HEK293 (cell line): ENCODE measurements around the gene MTIF2.

ENCODE experiments used
- FEZF1 ChIP-seq: fragments of 450-650 bp; formaldehyde crosslinking; IDR thresholded peaks from 2 replicates; pipeline ENCODE4 v1.5.1; 2016; ENCODE audit warnings: missing biosample characterization, missing genetic modification characterization
- HOXD13 ChIP-seq: sonication (generic); formaldehyde crosslinking; IDR thresholded peaks from 2 replicates; pipeline ENCODE4 v1.8.0; 2022; ENCODE audit warnings: missing genetic modification reagents, borderline replicate concordance
- IKZF3 ChIP-seq: fragments of 450-650 bp; IDR thresholded peaks from 2 replicates; pipeline ENCODE4 v1.5.0; 2018; ENCODE audit warnings: missing biosample characterization, mild to moderate bottlenecking, missing genetic modification characterization, moderate library complexity
- INSM2 ChIP-seq: fragments of 450-650 bp; formaldehyde crosslinking; IDR thresholded peaks from 2 replicates; pipeline ENCODE4 v1.5.1; 2016; ENCODE audit warnings: missing biosample characterization, missing genetic modification characterization
- KLF9 ChIP-seq: fragments of 450-650 bp; formaldehyde crosslinking; IDR thresholded peaks from 2 replicates; pipeline ENCODE4 v1.5.1; 2016; ENCODE audit warnings: missing biosample characterization, missing genetic modification characterization, low read depth
- TCF7L2 ChIP-seq: IDR thresholded peaks from 2 replicates; pipeline ENCODE4 v1.6.1; 2011; ENCODE audit warnings: low read depth, mild to moderate bottlenecking, inconsistent platforms, low read length, moderate library complexity, borderline replicate concordance
- TRIM28 ChIP-seq: IDR thresholded peaks from 2 replicates; pipeline ENCODE4 v1.6.1; 2011; ENCODE audit warnings: low read length, control low read depth, borderline replicate concordance
- WT1 ChIP-seq: fragments of 450-650 bp; formaldehyde crosslinking; IDR thresholded peaks from 2 replicates; pipeline ENCODE4 v1.5.1; 2016; ENCODE audit warnings: missing biosample characterization, missing genetic modification characterization
- ZBTB8A ChIP-seq: fragments of 450-650 bp; formaldehyde crosslinking; IDR thresholded peaks from 2 replicates; pipeline ENCODE4 v1.5.1; 2016; ENCODE audit warnings: missing biosample characterization, missing genetic modification characterization
- ZFP3 ChIP-seq: fragments of 450-650 bp; formaldehyde crosslinking; IDR thresholded peaks from 2 replicates; pipeline ENCODE4 v1.5.1; 2016; ENCODE audit warnings: low read depth, missing biosample characterization, missing genetic modification characterization
- ZFP69B ChIP-seq: fragments of 450-650 bp; formaldehyde crosslinking; IDR thresholded peaks from 2 replicates; pipeline ENCODE4 v1.5.1; 2016; ENCODE audit warnings: missing biosample characterization, missing genetic modification characterization
- ZIC2 ChIP-seq: fragments of 450-650 bp; formaldehyde crosslinking; IDR thresholded peaks from 2 replicates; pipeline ENCODE4 v1.5.1; 2016; ENCODE audit warnings: missing biosample characterization, missing genetic modification characterization
- ZNF16 ChIP-seq: fragments of 450-650 bp; formaldehyde crosslinking; IDR thresholded peaks from 2 replicates; pipeline ENCODE4 v1.5.1; 2016; ENCODE audit warnings: low read depth, missing biosample characterization, missing genetic modification characterization
- ZNF248 ChIP-seq: fragments of 450-650 bp; formaldehyde crosslinking; IDR thresholded peaks from 2 replicates; pipeline ENCODE4 v1.5.1; 2017; ENCODE audit warnings: missing biosample characterization, missing genetic modification characterization
- ZNF280C ChIP-seq: fragments of 450-650 bp; formaldehyde crosslinking; IDR thresholded peaks from 2 replicates; pipeline ENCODE4 v1.5.1; 2016; ENCODE audit warnings: missing biosample characterization, missing genetic modification characterization
- ZNF324 ChIP-seq: fragments of 450-650 bp; formaldehyde crosslinking; IDR thresholded peaks from 2 replicates; pipeline ENCODE4 v1.5.1; 2016; ENCODE audit warnings: missing biosample characterization, missing genetic modification characterization
- ZNF341 ChIP-seq: fragments of 450-650 bp; formaldehyde crosslinking; IDR thresholded peaks from 2 replicates; pipeline ENCODE4; 2016; ENCODE audit warnings: low read depth, missing biosample characterization, missing genetic modification characterization
- ZNF354C ChIP-seq: fragments of 450-650 bp; formaldehyde crosslinking; IDR thresholded peaks from 2 replicates; pipeline ENCODE4 v1.5.1; 2016; ENCODE audit warnings: missing biosample characterization, missing genetic modification characterization, low read depth, borderline replicate concordance
- ZNF362 ChIP-seq: fragments of 450-650 bp; formaldehyde crosslinking; IDR thresholded peaks from 2 replicates; pipeline ENCODE4 v1.5.1; 2016; ENCODE audit warnings: missing biosample characterization, missing genetic modification characterization
- ZNF488 ChIP-seq: fragments of 450-650 bp; formaldehyde crosslinking; IDR thresholded peaks from 2 replicates; pipeline ENCODE4 v1.5.1; 2016; ENCODE audit warnings: missing biosample characterization, missing genetic modification characterization
- ZNF501 ChIP-seq: fragments of 450-650 bp; formaldehyde crosslinking; IDR thresholded peaks from 2 replicates; pipeline ENCODE4 v1.5.1; 2016; ENCODE audit warnings: missing biosample characterization, missing genetic modification characterization
- ZNF548 ChIP-seq: fragments of 450-650 bp; formaldehyde crosslinking; IDR thresholded peaks from 2 replicates; pipeline ENCODE4 v1.5.1; 2016; ENCODE audit warnings: missing biosample characterization, missing genetic modification characterization
- ZNF580 ChIP-seq: fragments of 450-650 bp; formaldehyde crosslinking; IDR thresholded peaks from 2 replicates; pipeline ENCODE4 v1.5.1; 2016; ENCODE audit warnings: missing biosample characterization, missing genetic modification characterization
- ZNF654 ChIP-seq: fragments of 450-650 bp; formaldehyde crosslinking; IDR thresholded peaks from 2 replicates; pipeline ENCODE4 v1.5.1; 2016; ENCODE audit warnings: low read depth, missing biosample characterization, missing genetic modification characterization
- ZSCAN16 ChIP-seq: fragments of 450-650 bp; formaldehyde crosslinking; IDR thresholded peaks from 2 replicates; pipeline ENCODE4 v1.5.1; 2016; ENCODE audit warnings: missing biosample characterization, missing genetic modification characterization
- ZSCAN4 ChIP-seq: fragments of 450-650 bp; formaldehyde crosslinking; IDR thresholded peaks from 2 replicates; pipeline ENCODE4 v1.5.1; 2017; ENCODE audit warnings: missing biosample characterization, missing genetic modification characterization
- ZXDB ChIP-seq: fragments of 450-650 bp; formaldehyde crosslinking; IDR thresholded peaks from 2 replicates; pipeline ENCODE4 v1.5.1; 2016; ENCODE audit warnings: missing biosample characterization, missing genetic modification characterization

MTIF2 gene

GRCh38 chr2:55232084-55232862 is 36.8 kb downstream of the MTIF2 start, which contains the start of the genes CLHC1 and RPS27A (continued):
- no peak for TF ChIP-seq ZNF248 (tag by site-specific recombination)
- TF ChIP-seq WT1 = no peak
- TF ChIP-seq ZNF354C (tag by site-specific recombination) = no peak
- TF ChIP-seq IKZF3 (tag by site-specific recombination) = peak; percentile 83
- 0 out of 2 replicates have a peak, but pooled peaks have one; percentile 38 for TF ChIP-seq ZNF501 (tag by site-specific recombination)
- TF ChIP-seq ZNF580 = peak; percentile 98
- no peak for TF ChIP-seq TCF7L2
- peak; percentile 53; the same call in 1 of the 2 replicates for TF ChIP-seq ZNF324 (tag by site-specific recombination)
- TF ChIP-seq HOXD13 = no peak
- 0 out of 2 replicates have a peak, but pooled peaks have one; percentile 13 for TF ChIP-seq KLF9 (tag by site-specific recombination)
- TF ChIP-seq ZFP3 (tag by site-specific recombination) = no peak
- no peak for TF ChIP-seq INSM2 (tag by site-specific recombination)
- no peak for TF ChIP-seq ZNF362 (tag by site-specific recombination)
- 0 out of 2 replicates have a peak, but pooled peaks have one; percentile 40 for TF ChIP-seq TRIM28
- TF ChIP-seq ZNF488 (tag by site-specific recombination) = no peak
- no peak for TF ChIP-seq FEZF1 (tag by site-specific recombination)
- no peak for TF ChIP-seq ZNF16 (tag by site-specific recombination)
- no peak for TF ChIP-seq ZSCAN4 (tag by site-specific recombination)
- TF ChIP-seq ZSCAN16 (tag by site-specific recombination) = no peak
- peak; percentile 34; the same call in 1 of the 2 replicates for TF ChIP-seq ZBTB8A
- no peak for TF ChIP-seq ZNF280C
- peak; percentile 35; the same call in 1 of the 2 replicates for TF ChIP-seq ZFP69B (tag by site-specific recombination)
- TF ChIP-seq ZNF548 (tag by site-specific recombination) = no peak
- TF ChIP-seq ZXDB = peak; percentile 100
- no peak for TF ChIP-seq ZNF654 (tag by site-specific recombination)
- TF ChIP-seq ZIC2 (tag by site-specific recombination) = no peak
- TF ChIP-seq ZNF341 (tag by site-specific recombination) = no peak
